AG20443 (cell line): Measurements from ENCODE around the gene DDX42.
"Not testable (repeated sequence)": the region's sequence is repeated elsewhere in the genome, so short reads cannot be mapped to it uniquely, and the experiment has no call there.

Experiments
- DNase-seq: peaks from one replicate; pipeline ENCODE4 v3.0.0; 2012; ENCODE audit warnings: low spot score, mixed read lengths

DDX42 gene

GRCh38 chr17:63780928-63781327 is 7.0 kb downstream of the DDX42 start:
- no peak for DNase-seq

- no peak for DNase-seq
Measured at GRCh38 chr17:63783522-63783921, 9.6 kb downstream of the DDX42 start.

DNA sequence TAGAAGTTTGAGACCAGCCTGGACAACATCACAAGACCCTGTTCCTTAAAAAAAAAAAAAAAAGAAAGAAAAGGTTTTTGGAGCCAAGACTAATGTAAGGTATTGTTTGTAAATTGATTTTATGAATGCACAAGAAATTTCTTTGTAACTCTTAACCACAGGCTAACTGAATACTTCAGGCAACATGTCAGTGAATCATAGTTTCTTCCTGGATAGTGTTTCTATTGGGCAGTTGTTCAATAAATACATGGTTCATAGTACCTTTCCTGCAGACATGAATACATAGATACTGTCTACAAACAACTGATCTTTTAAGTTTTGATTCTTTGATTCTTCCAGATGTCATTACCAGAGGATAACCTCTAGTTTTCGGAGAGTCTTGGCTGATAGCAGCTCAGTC is 11.6 kb downstream of the DDX42 start:
- DNase-seq = peak; percentile 54

- no peak for DNase-seq
Measured at GRCh38 chr17:63786117-63786516, 12.1 kb downstream of the DDX42 start.

GRCh38 chr17:63786971-63787711 is 13.2 kb downstream of the DDX42 start:
- DNase-seq = no peak

DNA sequence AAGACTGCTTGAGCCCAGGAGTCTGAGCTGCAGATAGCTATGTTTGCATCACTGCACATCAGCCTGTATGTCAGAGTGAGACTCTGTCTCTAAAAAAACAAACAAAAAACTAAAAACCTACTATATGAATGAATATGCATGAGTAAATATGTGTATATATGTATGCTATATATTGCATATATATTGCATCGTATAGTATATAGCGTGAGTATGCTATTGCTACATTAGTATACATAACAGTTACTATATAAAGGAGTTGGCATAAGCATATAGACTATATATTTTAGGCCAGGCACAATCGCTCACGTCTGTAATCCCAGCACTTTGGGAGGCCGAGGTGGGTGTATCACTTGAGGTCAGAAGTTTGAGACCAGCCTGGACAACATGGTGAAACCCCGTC is 16.1 kb downstream of the DDX42 start:
- no peak for DNase-seq

- DNase-seq = no peak
Measured at GRCh38 chr17:63792055-63792729, 18.2 kb downstream of the DDX42 start.

- not testable (repeated sequence) for DNase-seq
Measured at GRCh38 chr17:63796375-63796774, 22.4 kb downstream of the DDX42 start.

- no peak for DNase-seq
Measured at GRCh38 chr17:63798572-63799106, 24.7 kb downstream of the DDX42 start.

DNA sequence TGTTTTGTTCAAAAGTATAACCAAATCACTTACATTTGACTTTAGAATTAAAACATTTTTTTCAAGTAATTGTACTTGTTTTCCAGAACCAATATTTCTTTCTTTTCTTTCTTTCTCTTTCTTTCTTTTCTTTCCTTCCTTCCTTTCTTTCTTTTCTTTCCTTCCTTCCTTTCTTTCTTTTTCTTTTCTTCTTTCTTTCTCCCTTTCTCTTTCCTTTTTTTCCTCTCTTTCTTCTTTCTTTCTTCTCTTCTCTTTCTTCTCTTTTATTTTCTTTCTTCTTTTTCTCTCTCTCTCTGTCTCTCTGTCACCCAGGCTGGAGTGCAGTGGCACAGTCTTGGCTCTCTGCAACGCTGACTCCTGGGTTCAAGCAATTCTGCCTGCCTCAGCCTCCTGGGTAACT is 26.8 kb downstream of the DDX42 start:
- no peak for DNase-seq

DNA sequence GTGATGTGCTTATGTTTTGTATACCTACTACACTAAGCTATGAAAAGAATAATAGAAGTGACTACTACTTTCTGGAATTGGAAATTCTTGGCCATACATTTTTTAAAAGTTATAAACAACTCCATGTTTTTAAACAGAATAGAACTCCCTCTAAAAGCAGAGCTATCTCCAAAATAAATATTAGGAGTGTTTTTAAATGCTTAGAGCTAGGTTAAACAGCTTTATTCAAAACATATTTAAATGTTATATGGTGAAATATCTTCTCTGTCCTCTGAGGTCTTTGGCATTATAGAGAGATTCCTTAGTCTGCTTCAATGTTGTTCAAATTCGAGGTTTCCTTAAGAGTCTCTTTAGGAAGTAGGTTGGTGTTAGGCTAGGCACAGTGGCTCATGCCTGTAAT is 30.4 kb downstream of the DDX42 start:
- DNase-seq = no peak

- DNase-seq = no peak
Measured at GRCh38 chr17:63805591-63805990, 31.6 kb downstream of the DDX42 start.

- no peak for DNase-seq
Measured at GRCh38 chr17:63809970-63810369, 36.0 kb downstream of the DDX42 start.

GRCh38 chr17:63816123-63816522 is 42.2 kb downstream of the DDX42 start:
- no peak for DNase-seq

- DNase-seq = no peak
Measured at GRCh38 chr17:63816669-63817068, 42.7 kb downstream of the DDX42 start.

GRCh38 chr17:63817736-63818385 is 43.9 kb downstream of the DDX42 start:
- DNase-seq = no peak

- no peak for DNase-seq
Measured at GRCh38 chr17:63819131-63819530, 45.2 kb downstream of the DDX42 start.

GRCh38 chr17:63819585-63820537 is 45.9 kb downstream of the DDX42 start:
- no peak for DNase-seq

- DNase-seq = no peak
Measured at GRCh38 chr17:63820963-63821561, 47.1 kb downstream of the DDX42 start.

GRCh38 chr17:63821804-63822203 is 47.8 kb downstream of the DDX42 start:
- DNase-seq = no peak

DNA sequence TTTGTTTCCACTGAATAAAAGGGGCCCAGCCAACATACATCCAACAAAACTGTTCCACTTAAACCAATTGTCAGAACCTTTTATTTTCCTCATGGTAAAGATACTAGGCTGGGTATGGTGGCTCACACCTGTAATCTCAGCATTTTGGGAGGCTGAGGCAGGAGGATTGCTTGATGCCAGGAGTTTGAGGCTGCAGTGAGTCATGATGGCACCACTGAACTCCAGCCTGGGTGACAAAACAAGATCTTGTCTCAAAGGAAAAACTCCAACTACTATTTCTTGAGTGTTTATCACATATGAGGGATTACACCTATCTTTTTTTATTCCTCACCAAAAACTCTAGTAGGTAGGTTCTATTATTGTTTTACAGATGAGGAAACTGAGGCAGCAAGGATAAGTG is 48.6 kb downstream of the DDX42 start:
- no peak for DNase-seq
